Forelimb muscle (tissue), 1 donor: Measurements from ENCODE around the gene DNAJB13. TPM values are rescaled to one million over a fixed set of nuclear protein-coding genes. Genes with fewer than 3 reads are reported as not detected.

ENCODE experiments used
- DNase-seq: peaks from one replicate; pipeline ENCODE4 v3.0.0-alpha.2; 2013; ENCODE audit warnings: low read depth
- polyA plus RNA-seq: library from polyadenylated mRNA; unstranded; fragments of 120-200 nt; gene quantifications from one replicate; pipeline ENCODE4 v1.2.1, GENCODE V29; 2013; ENCODE audit not compliant: insufficient read length

The DNAJB13 gene
- polyA plus RNA-seq, 1 donor = 0.35 TPM

GRCh38 chr11:74000307-74001133 lies 49.7 kb downstream of the DNAJB13 start:
- DNase-seq = no peak

- no peak for DNase-seq
Measured at GRCh38 chr11:74001822-74002286, 51.0 kb downstream of the DNAJB13 start.

- no peak for DNase-seq
Measured at GRCh38 chr11:74002832-74003231, 52.0 kb downstream of the DNAJB13 start.

- no peak for DNase-seq
Measured at GRCh38 chr11:74004046-74004695, 53.3 kb downstream of the DNAJB13 start.

- no peak for DNase-seq
Measured at GRCh38 chr11:74004759-74005615, 54.2 kb downstream of the DNAJB13 start.

GRCh38 chr11:74005721-74006517 lies 55.1 kb downstream of the DNAJB13 start:
- no peak for DNase-seq

GRCh38 chr11:74006743-74007304 lies 56.0 kb downstream of the DNAJB13 start:
- DNase-seq = no peak

GRCh38 chr11:74007691-74008372 lies 57.0 kb downstream of the DNAJB13 start:
- DNase-seq = no peak

GRCh38 chr11:74008373-74009229 lies 57.8 kb downstream of the DNAJB13 start, which contains the start of gene UCP3:
TSS of gene UCP3 (minus strand) at chr11:74009085. CDS start at chr11:74007042, 2,043 bp downstream.
- DNase-seq = no peak

- no peak for DNase-seq
Measured at GRCh38 chr11:74009230-74009547, 58.4 kb downstream of the DNAJB13 start.

- DNase-seq = no peak
Measured at GRCh38 chr11:74009675-74010305, 59.0 kb downstream of the DNAJB13 start.

GRCh38 chr11:74010306-74011300 lies 59.8 kb downstream of the DNAJB13 start:
- DNase-seq = no peak

GRCh38 chr11:74011360-74012073 lies 60.7 kb downstream of the DNAJB13 start:
- DNase-seq = no peak

- DNase-seq = no peak
Measured at GRCh38 chr11:74012074-74012809, 61.4 kb downstream of the DNAJB13 start.

- no peak for DNase-seq
Measured at GRCh38 chr11:74013141-74013540, 62.3 kb downstream of the DNAJB13 start.

- no peak for DNase-seq
Measured at GRCh38 chr11:74014880-74015279, 64.1 kb downstream of the DNAJB13 start.
